Measurements from ENCODE around the gene CCDC190. TPM values are rescaled to one million over a fixed set of nuclear protein-coding genes. Genes with fewer than 3 reads are reported as not detected.
"Not testable (repeated sequence)": the region's sequence is repeated elsewhere in the genome, so short reads cannot be mapped to it uniquely, and the experiment has no call there.

CCDC190 gene
- total and polyA plus RNA-seq, 3 donors from 2014 or later, result 0.19 to 1.6 (median 1.2) TPM

GRCh38 chr1:162823231-162823630, 37.7 kb downstream of the CCDC190 start:
- intact Hi-C loops (cut with DNase I; ENCODE audit: low total_unique reads), result no loop called here
- no peak for TF ChIP-seq POLR2A (IDR thresholded peaks at IDR 0.05)
- TF ChIP-seq CTCF (IDR thresholded peaks at IDR 0.05), result no peak
- no peaks in the 10 kb centered on the region for H3K36me3 ChIP-seq (ENCODE audit: low read depth, missing control alignments)
- WGBS, 2 donors, result 78 to 87% methylated on average over 3 of the region's 3 CpGs
- no peak overlapping the region for H3K27ac ChIP-seq
- no peak overlapping the region for H3K4me3 ChIP-seq
- DNase-seq, result no peak
- H3K4me1 ChIP-seq, result no peaks in the 10 kb centered on the region
- no peaks in the 10 kb centered on the region for H3K27me3 ChIP-seq
- H3K9me3 ChIP-seq, result no peaks in the 10 kb centered on the region

- peak; percentile 53 for DNase-seq
- H3K9me3 ChIP-seq, result no peaks in the 10 kb centered on the region
- peak overlapping the region; percentile 36 to 57 for H3K4me3 ChIP-seq
- intact Hi-C loops (cut with DNase I; ENCODE audit: low total_unique reads), result no loop called here
- H3K36me3 ChIP-seq (ENCODE audit: low read depth, missing control alignments), result no peaks in the 10 kb centered on the region
- H3K27me3 ChIP-seq, result no peaks in the 10 kb centered on the region
- H3K27ac ChIP-seq, result no peak overlapping the region
- no peaks in the 10 kb centered on the region for H3K4me1 ChIP-seq
- TF ChIP-seq CTCF (IDR thresholded peaks at IDR 0.05) (no peak), POLR2A (IDR thresholded peaks at IDR 0.05) (no peak)
- WGBS, 2 donors, result 5 to 8% methylated on average over 26 to 44 of the region's 44 CpGs
These were observed 38.4 kb downstream of the CCDC190 start for GRCh38 chr1:162822391-162823200.

GRCh38 chr1:162818666-162819065, 42.3 kb downstream of the CCDC190 start:
- DNase-seq; H3K27me3 ChIP-seq; H3K9me3 ChIP-seq; intact Hi-C loops (cut with DNase I; ENCODE audit: low total_unique reads); H3K27ac ChIP-seq; H3K36me3 ChIP-seq (ENCODE audit: low read depth, missing control alignments); H3K4me3 ChIP-seq; H3K4me1 ChIP-seq: not testable (repeated sequence)
- 93% methylated on average over 1 of the region's 1 CpG for WGBS, 2 donors

- H3K4me3 ChIP-seq; H3K27me3 ChIP-seq; H3K36me3 ChIP-seq (ENCODE audit: low read depth, missing control alignments); H3K27ac ChIP-seq; intact Hi-C loops (cut with DNase I; ENCODE audit: low total_unique reads); H3K9me3 ChIP-seq; DNase-seq; H3K4me1 ChIP-seq: not testable (repeated sequence)
- 67 to 76% methylated on average over 2 of the region's 2 CpGs for WGBS, 2 donors
These were observed 42.8 kb downstream of the CCDC190 start for GRCh38 chr1:162818136-162818535.

GRCh38 chr1:162812357-162812756, 48.6 kb downstream of the CCDC190 start:
- H3K36me3 ChIP-seq (ENCODE audit: low read depth, missing control alignments); DNase-seq; H3K4me1 ChIP-seq; H3K9me3 ChIP-seq; intact Hi-C loops (cut with DNase I; ENCODE audit: low total_unique reads); H3K4me3 ChIP-seq; H3K27ac ChIP-seq; H3K27me3 ChIP-seq: not testable (repeated sequence)
- WGBS, 2 donors, result 95 to 98% methylated on average over 2 of the region's 2 CpGs

GRCh38 chr1:162807503-162807902, 53.5 kb downstream of the CCDC190 start:
- intact Hi-C loops (cut with DNase I; ENCODE audit: low total_unique reads); DNase-seq; H3K27ac ChIP-seq; H3K4me3 ChIP-seq; H3K9me3 ChIP-seq; H3K36me3 ChIP-seq (ENCODE audit: low read depth, missing control alignments); H3K4me1 ChIP-seq; H3K27me3 ChIP-seq: not testable (repeated sequence)
- WGBS, 2 donors, result 100% methylated on average over 2 of the region's 2 CpGs

Other genes starting within 250 kb of the CCDC190 start
- gene DDR2, start 228.7 kb downstream of the CCDC190 start, total RNA-seq, result 1 to 10 TPM; 9.0 to 9.2 TPM
- 13.2 TPM for gene DDR2, start 228.7 kb downstream of the CCDC190 start, polyA plus RNA-seq (ENCODE audit: insufficient read depth, low read depth, low replicate concordance)
- gene HSD17B7, start 70.5 kb downstream of the CCDC190 start, total RNA-seq, result 10 to 100 TPM in 1 of 2 donors, 1 to 10 TPM in 1; 9.8 to 10.7 TPM
- 7.9 TPM for gene HSD17B7, start 70.5 kb downstream of the CCDC190 start, polyA plus RNA-seq (ENCODE audit: insufficient read depth, low read depth, low replicate concordance)
- 1 to 10 TPM; 3.4 to 3.5 TPM for gene RGS4, start 208.2 kb upstream of the CCDC190 start, total RNA-seq
- gene RGS4, start 208.2 kb upstream of the CCDC190 start, polyA plus RNA-seq (ENCODE audit: insufficient read depth, low read depth, low replicate concordance), result 8.9 TPM